Breast epithelium (tissue), 4 donors: ENCODE results near the gene SSTR3. TPM values are rescaled to one million over a fixed set of nuclear protein-coding genes. Genes with fewer than 3 reads are reported as not detected.

Source experiments
- DNase-seq, 2 donors: peaks; one replicate each; pipeline ENCODE4 v3.0.0-alpha.2; 2019; ENCODE audit warnings: low spot score in 2 of 2
- H3K27ac ChIP-seq, 2 donors: fragments of 200-600 bp; sonication (generic) in 1 of 2; one replicate each; pipeline ENCODE4 v1.5.1; 2016 to 2019; ENCODE audit warnings: mild to moderate bottlenecking in 1 of 2
- H3K27me3 ChIP-seq, 2 donors: fragments of 200-600 bp; sonication (generic) in 1 of 2; one replicate each; pipeline versions ENCODE4 v1.5.1 to v1.6.0; 2017 to 2019; ENCODE audit warnings: control low read depth in 1 of 2, mild to moderate bottlenecking in 1 of 2
- H3K36me3 ChIP-seq: fragments of 200-600 bp; one replicate; pipeline ENCODE4 v1.5.1; 2019
- H3K4me1 ChIP-seq, 2 donors: fragments of 200-600 bp; sonication (generic); one replicate each; pipeline ENCODE4 v1.5.1; 2016 to 2019; ENCODE audit warnings: control low read depth in 1 of 2
- H3K4me3 ChIP-seq, 3 donors: fragments of 200-600 bp; sonication (generic); 1 replicate in 2 of 3; 2 replicates in 1 of 3; pipeline ENCODE4 v1.5.1; 2016 to 2019; ENCODE audit warnings: mild to moderate bottlenecking in 3 of 3, moderate library complexity in 2 of 3
- H3K9me3 ChIP-seq, 2 donors: fragments of 200-600 bp; sonication (generic) in 1 of 2; one replicate each; pipeline ENCODE4 v1.5.1; 2016 to 2019; ENCODE audit warnings: control low read depth in 1 of 2
- POLR2A ChIP-seq: fragments of 450-650 bp; IDR thresholded peaks from one replicate; pipeline ENCODE4 v1.6.1; 2016; ENCODE audit warnings: antibody characterized with exemption, mild to moderate bottlenecking, moderate library complexity
- POLR2AphosphoS5 ChIP-seq, 3 donors: sonication (generic); formaldehyde crosslinking; IDR thresholded peaks; one replicate each; pipeline ENCODE4 v1.6.1; 2017; ENCODE audit warnings: antibody characterized with exemption in 3 of 3
- intact Hi-C: fragments of 100-400 bp; cut with DNase I; formaldehyde crosslinking; loops from one replicate; pipeline ENCODE4 v1.15.1; 2023; ENCODE audit warnings: low total_unique reads
- total RNA-seq, 3 donors: library from RNA; depleted of rRNA; stranded (reverse); fragments of >200 nt; gene quantifications; one replicate each; pipeline ENCODE4 v1.1.0, GENCODE V29; 2016
- TF ChIP-seq, protein P1 (sequence below), 3 donors: fragments of 450-650 bp; IDR thresholded peaks; one replicate each; pipeline ENCODE4 v1.5.1; 2016 to 2017; ENCODE audit warnings: antibody characterized with exemption in 3 of 3, mild to moderate bottlenecking in 3 of 3, moderate library complexity in 3 of 3

Gene SSTR3
- total RNA-seq, 3 donors from 2014 or later, result not detected

DNA sequence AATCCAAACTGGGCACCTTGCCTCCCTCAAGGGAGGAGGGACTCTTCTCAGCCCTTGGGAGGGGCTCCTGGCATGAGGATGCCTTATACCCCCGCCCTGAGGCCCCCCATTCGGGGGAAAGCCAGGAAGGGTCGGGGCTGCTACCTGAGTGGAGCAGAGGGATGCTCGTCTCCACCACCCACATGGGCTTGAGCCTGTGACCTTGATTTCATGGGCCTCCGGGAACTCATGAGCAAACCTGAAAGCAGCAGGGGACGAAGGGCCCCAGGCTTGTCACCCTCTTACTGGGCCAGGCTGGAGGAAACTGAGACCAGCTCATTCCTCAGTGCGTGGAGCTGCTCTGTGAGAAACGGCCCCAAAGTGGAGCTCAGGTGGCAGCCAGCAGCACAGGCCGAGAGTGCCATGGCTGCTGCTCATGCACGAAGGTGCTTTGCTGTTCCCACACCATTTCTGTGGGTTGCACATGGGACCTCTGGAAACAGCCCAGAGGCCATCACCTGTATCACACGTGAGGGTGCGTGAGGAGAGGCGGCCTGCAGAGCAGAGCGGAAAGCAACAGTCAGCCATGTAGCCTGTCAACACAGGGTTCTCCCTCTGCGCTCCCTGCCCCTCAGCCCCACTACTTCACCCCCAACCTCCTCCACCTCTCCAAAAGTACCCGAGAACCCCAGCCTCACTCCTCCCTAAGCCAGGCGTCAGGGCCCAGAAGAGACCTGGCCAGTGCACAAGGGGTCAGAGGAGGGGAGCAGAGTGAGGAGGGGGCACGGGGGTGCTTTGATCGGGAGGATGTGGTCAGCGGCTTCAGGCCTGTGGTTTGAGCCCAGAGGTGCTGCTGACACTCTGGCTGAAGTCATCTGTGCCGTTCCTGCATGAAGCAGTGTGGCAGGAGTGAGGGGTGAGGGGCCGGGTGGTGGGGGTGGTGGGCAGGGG lies 48.4 kb downstream of the SSTR3 start:
- Histone ChIP-seq H3K27me3 (no peaks in the 10 kb centered on the region), H3K9me3 (no peaks in the 10 kb centered on the region), H3K27ac (no peak overlapping the region), H3K4me3 (no peak overlapping the region), H3K4me1 (no peaks in the 10 kb centered on the region), H3K36me3 (no peaks in the 10 kb centered on the region)
- intact Hi-C loops, result loop anchor here (2.0 kb wide), 1 partner anchor 41 kb away; no protein-coding TSS in a partner anchor
- DNase-seq, result no peak
- TF ChIP-seq, protein P1, sequence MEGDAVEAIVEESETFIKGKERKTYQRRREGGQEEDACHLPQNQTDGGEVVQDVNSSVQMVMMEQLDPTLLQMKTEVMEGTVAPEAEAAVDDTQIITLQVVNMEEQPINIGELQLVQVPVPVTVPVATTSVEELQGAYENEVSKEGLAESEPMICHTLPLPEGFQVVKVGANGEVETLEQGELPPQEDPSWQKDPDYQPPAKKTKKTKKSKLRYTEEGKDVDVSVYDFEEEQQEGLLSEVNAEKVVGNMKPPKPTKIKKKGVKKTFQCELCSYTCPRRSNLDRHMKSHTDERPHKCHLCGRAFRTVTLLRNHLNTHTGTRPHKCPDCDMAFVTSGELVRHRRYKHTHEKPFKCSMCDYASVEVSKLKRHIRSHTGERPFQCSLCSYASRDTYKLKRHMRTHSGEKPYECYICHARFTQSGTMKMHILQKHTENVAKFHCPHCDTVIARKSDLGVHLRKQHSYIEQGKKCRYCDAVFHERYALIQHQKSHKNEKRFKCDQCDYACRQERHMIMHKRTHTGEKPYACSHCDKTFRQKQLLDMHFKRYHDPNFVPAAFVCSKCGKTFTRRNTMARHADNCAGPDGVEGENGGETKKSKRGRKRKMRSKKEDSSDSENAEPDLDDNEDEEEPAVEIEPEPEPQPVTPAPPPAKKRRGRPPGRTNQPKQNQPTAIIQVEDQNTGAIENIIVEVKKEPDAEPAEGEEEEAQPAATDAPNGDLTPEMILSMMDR (IDR thresholded peaks at IDR 0.05), result no peak
- TF ChIP-seq POLR2AphosphoS5 (IDR thresholded peaks at IDR 0.05) (no peak), POLR2A (no peak)

- no peaks in the 10 kb centered on the region for H3K4me1 ChIP-seq
- no peaks in the 10 kb centered on the region for H3K9me3 ChIP-seq
- no peaks in the 10 kb centered on the region for H3K36me3 ChIP-seq
- no peaks in the 10 kb centered on the region for H3K27me3 ChIP-seq
- intact Hi-C loops, result no loop called here
- no peak for TF ChIP-seq POLR2AphosphoS5 (IDR thresholded peaks at IDR 0.05)
- TF ChIP-seq POLR2A, result no peak
- TF ChIP-seq, protein P1 (IDR thresholded peaks at IDR 0.05), result no peak
- no peak overlapping the region for H3K4me3 ChIP-seq
- DNase-seq, result no peak
- H3K27ac ChIP-seq, result no peak overlapping the region
Observed at GRCh38 chr22:37163096-37163489, 49.2 kb downstream of the SSTR3 start.

DNA sequence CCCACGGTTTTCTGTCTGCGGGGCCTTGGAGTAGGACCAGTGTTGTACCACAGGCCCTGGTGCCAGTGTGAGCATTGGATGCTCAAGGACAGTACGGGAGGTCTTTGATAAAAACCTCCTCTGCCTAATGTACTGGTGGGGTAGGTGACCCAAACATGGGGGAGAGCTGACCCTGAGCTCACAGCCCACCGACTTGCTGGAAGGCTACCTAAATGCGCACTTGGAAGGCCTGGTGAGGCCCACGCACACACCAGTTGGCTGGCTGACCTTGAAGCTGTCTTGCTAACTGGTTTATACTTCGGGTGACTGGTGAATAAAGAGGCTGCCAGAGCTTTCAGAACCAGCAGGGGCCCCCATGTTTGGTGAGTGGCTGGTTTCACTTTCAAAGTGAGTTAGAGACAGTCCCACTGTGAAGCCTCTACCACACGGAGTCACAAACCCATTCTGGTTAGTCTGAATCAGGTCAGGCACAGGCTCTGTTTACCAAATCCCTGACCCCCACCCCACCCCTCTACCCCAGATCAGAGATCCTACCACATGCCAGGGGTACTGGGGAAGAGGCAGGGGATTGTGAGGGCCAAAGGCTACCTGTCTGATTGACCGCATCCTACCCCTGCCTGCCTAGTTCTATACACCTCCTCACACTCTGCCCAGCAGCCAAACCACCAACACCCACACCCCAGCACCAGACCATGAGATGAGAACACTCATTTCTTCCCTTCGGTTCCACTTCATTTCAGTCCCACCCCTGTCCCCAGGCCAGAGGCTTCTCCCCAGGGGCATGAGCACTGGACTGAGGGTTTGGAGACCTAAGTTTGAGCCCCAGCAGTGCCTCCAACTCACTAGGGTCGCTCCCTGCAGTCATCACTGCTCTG lies 49.8 kb downstream of the SSTR3 start:
- H3K9me3 ChIP-seq, result no peaks in the 10 kb centered on the region
- H3K36me3 ChIP-seq, result no peaks in the 10 kb centered on the region
- no peak for TF ChIP-seq POLR2AphosphoS5 (IDR thresholded peaks at IDR 0.05)
- no peak for TF ChIP-seq POLR2A
- TF ChIP-seq, protein P1 (IDR thresholded peaks at IDR 0.05), result no peak
- H3K4me1 ChIP-seq, result no peaks in the 10 kb centered on the region
- H3K4me3 ChIP-seq, result no peak overlapping the region
- intact Hi-C loops, result no loop called here
- no peaks in the 10 kb centered on the region for H3K27me3 ChIP-seq
- H3K27ac ChIP-seq, result no peak overlapping the region
- DNase-seq, result no peak

DNA sequence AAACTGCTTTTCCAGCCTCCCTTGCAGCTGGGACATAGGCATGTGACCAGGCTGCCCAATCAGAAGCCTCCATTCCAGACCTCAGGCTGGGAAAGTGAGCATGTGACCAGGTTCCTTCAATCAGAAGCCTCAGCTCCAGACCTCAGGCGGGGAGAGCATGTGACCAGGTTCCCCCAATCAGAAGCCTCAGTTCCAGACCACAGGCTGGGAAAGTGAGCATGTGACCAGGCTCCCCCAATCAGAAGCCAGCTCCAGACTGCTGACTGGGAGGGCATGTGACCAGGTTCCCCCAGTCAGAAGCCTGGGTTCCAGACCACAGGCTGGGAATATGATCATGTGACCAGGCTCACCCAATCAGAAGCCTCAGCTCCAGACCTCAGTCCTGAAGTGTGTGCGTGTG lies 50.8 kb downstream of the SSTR3 start:
- no peak for DNase-seq
- Histone ChIP-seq H3K9me3 (no peaks in the 10 kb centered on the region), H3K27me3 (no peaks in the 10 kb centered on the region), H3K4me3 (no peak overlapping the region), H3K4me1 (no peaks in the 10 kb centered on the region), H3K27ac (no peak overlapping the region), H3K36me3 (no peaks in the 10 kb centered on the region)
- intact Hi-C loops, result no loop called here
- TF ChIP-seq POLR2AphosphoS5 (IDR thresholded peaks at IDR 0.05) (no peak), POLR2A (no peak)
- TF ChIP-seq, protein P1 (IDR thresholded peaks at IDR 0.05), result no peak
